ENCODE measurements around the gene SPI1.

Gene SPI1

GRCh38 chr11:47387944-47388696 is 9.8 kb upstream of the SPI1 start:
- no peak for FAIRE-seq

- FAIRE-seq, result no peak
Observed at GRCh38 chr11:47384498-47384897, 6.2 kb upstream of the SPI1 start.

DNA sequence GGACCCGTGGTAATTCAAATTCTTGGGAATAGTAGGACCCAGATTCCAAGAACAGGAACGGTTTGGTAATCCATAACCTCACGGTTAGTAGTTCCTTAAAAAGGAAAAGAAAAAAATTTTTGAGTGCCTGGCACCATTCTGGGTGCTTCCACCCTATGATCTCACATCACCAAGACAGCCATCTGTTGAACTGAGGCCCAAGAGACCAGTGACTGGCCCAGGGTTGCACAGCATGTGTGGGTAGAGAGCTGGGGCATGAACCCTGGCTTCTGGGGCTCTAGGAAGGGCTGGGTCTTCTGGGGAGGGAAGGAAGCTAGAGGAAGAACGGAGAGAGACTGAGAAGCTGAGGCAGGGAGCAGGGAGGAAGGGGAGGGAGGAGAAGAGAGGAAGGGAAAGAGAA is 4.7 kb upstream of the SPI1 start:
- no peak for FAIRE-seq

- no peak for FAIRE-seq
Observed at GRCh38 chr11:47380078-47380477, 1.7 kb upstream of the SPI1 start.

- no peak for FAIRE-seq
Observed at GRCh38 chr11:47379317-47379716, 970 bp upstream of the SPI1 start.

GRCh38 chr11:47378836-47379170 is 456 bp upstream of the SPI1 start:
- no peak for FAIRE-seq

GRCh38 chr11:47377571-47378009 is 757 bp downstream of the SPI1 start:
- FAIRE-seq, result no peak

GRCh38 chr11:47376525-47377371 is 1.6 kb downstream of the SPI1 start:
- FAIRE-seq, result no peak

DNA sequence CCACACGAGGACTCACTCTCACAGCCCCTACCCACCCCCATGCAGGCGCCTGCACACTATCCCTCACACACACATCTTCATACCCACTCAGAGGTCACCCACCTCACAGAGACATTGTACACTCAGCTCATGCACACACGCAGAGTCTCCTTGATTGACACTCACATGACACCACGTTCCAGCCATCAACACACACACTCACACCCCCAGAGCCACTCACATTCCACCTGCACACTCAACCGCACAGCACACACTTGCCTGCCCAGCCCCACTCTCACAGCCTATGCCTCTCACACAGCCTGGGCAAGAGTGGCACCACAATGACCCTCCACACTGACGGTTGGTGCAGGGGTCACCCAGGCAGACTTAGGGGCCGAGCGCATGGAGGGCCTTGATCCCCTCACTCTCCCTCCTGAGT is 2.2 kb downstream of the SPI1 start:
- FAIRE-seq, result no peak

DNA sequence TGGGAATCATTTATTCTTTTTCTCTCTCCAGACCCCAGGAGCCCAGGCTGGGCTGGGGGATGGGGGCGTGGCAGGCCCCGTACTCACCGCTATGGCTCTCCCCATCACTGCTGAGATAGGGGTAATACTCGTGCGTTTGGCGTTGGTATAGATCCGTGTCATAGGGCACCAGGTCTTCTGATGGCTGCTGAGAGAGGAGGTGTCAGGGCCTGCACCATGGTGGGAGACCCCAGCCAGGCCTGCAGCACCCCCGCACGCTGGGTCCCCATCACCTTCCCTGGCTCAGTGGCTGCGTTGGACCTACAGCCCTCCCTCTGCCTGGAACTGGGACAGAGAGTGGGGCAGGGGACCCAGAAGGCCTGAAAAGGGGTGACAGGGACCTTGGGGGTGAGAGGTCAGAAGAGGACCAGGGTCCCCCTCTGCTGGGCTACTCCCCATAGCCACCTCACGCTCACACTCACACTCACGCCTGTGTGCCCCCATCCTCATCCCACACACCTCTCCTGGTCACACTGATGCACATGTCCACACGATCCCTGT is 2.7 kb downstream of the SPI1 start:
- FAIRE-seq, result no peak

DNA sequence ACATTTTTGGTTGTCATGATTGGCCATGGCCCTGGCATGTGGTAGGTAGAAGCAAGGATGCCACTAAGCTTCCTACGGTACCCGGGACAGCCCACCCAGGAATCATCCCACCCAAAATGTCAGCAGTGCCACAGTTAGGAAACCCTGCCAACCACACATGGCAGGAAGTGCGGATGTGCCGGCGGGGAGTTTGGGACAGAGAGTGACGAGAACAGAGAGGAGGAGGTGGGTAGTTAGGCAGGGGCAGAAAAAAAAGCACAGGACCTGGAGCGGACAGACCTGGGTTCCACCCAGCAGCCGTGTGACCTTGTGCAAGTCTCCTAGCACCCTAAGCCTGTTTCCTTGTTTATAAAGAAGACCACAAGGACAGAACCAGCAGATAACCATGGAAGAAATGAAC is 3.3 kb downstream of the SPI1 start:
- no peak for FAIRE-seq

DNA sequence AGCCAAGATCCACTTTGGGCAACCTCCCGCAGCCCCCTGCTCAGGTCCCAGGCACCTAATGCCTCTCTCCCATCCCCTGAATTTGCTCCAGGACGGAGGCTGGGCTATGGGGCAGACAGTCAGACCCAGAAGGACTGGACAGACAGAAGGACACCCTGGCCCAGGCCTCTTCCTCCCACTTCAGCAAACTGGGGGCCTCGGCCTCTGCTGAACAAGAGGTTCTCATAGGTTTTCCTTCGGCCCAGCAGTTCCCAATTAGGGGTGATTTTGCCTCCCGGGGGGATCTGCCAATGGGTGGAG is 3.7 kb downstream of the SPI1 start:
- no peak for FAIRE-seq

DNA sequence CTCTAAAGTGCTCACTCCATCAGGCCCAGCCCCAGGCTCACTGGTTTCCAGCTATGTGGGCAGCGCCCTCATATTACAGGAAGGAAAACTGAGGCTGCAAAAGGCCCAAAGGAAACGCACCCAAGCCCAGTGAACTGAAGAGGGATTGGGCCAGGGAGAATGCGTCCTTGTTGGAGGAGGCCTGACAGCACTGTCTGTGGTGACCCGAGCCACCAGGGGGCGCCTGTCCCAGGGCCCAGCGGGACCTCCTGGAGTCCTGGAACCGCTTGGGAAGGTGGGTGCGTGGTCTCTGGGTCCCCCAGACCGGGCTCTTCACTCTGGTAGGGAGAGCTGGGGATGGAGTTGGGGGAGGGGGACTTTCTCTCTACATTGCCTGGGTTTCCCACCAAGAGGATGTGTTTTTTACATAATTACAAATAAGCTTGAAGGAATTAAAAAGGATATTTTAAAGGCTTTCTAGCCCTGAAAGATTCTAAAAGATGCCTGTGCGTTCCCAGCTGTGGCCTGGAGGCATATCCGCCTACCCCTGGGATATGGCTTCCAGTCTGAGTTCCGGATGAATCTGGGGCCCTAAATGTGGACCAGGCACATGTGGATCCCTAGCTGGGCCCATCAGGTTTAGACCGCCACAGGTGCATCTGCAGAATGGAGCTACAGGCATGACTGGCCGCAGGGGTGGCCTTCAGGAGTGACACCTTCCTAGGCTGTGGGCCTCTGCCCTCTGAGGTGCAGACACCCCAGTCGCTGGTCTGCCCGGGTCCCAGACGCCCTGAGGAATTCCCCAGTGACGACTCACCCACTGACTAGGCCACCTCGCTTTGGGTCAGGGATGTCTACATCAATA is 4.2 kb downstream of the SPI1 start:
- FAIRE-seq, result no peak

DNA sequence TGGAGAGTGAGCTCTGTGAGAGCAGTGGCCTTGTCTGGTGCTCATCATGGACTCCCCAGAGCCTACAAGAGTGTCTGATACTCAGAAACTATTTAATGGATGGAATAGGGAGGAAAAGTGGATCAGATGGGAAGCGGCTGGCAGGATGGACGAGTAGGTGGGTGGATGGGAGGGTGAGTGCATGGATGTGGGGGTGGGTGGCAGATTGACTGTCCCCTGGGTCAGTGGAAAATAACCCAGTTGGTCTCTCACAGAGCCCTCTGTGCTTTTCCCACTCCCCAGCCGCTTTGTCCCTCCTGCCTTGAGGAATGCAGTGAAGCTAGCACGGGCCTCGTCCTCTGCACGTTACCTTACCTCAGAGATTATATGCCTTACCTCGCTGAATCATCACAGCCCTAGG is 5.9 kb downstream of the SPI1 start:
- FAIRE-seq, result no peak

- FAIRE-seq, result no peak
Observed at GRCh38 chr11:47369676-47370075, 8.7 kb downstream of the SPI1 start.

GRCh38 chr11:47366020-47366490 is 12.3 kb downstream of the SPI1 start:
- no peak for FAIRE-seq

DNA sequence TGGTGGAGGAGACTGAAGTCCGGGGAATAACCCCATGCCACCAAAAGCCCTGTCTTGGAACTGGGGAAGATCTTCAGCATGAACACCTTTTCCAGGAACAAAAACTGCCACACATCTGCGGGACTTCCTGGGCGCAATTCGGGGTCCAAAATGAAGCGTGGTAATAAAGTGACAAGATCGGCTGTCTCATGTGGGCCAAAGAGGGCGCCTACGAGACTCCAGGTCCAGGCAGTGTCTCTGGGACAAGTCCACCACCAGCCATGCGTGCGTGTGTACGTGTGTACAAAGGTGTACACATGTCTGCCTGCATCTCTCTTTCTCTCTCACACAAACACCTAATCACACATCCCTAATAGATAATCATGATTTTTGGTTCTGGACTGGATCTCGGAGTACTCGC is 16.9 kb downstream of the SPI1 start:
- FAIRE-seq, result no peak

GRCh38 chr11:47360341-47360740 is 18.0 kb downstream of the SPI1 start:
- FAIRE-seq, result no peak

- FAIRE-seq, result no peak
Observed at GRCh38 chr11:47359586-47359985, 18.8 kb downstream of the SPI1 start.

GRCh38 chr11:47359162-47359561 is 19.2 kb downstream of the SPI1 start:
- no peak for FAIRE-seq

DNA sequence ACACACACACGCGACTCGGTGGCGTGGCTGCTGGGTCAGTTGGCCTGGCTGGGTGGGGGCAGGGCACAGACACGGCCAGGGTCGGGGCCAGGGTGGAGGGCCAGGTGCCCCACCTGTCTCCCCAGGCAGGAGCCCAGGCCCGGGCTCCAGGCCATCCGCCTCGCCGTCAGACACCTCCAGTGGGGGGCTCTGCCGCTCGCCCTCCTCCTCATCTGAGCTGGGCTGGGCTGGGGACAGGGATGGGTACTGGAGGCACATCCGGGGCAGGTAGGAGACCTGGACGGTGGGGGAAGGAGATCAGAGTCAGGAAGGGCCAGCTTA is 19.7 kb downstream of the SPI1 start:
- no peak for FAIRE-seq

- no peak for FAIRE-seq
Observed at GRCh38 chr11:47357985-47358730, 20.2 kb downstream of the SPI1 start.

DNA sequence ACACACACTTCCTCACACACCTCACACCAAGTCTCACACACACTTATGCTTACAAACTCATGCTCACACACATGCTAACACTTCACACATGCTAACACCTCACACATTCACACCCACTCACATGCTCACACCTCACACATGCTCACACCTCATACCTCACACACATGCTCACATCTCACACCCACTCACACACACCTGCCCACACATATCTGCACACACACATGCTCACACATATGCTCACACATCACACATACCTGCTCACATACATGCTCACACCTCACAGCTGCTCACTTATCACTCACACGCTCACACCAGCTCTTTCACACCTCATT is 21.4 kb downstream of the SPI1 start:
- FAIRE-seq, result no peak
